Measurements from ENCODE around the gene PSMD11.

DNA sequence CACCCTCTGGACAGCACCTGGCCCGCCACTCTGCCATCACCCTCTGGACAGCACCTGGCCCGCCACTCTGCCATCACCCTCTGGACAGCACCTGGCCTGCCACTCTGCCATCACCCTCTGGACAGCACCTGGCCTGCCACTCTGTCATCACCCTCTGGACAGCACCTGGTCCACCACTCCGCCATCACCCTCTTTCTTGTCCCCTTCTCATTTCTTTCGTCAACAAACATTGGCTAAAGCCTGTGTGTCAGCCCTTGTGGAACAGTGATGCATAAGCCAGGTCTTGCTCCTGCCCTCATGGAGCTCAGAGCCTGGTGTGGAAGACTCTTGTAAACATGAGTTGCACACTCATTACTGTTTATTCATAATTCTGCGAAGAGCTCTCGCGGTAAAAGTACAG lies 73.7 kb downstream of the PSMD11 start:
- TF ChIP-seq, protein P1, sequence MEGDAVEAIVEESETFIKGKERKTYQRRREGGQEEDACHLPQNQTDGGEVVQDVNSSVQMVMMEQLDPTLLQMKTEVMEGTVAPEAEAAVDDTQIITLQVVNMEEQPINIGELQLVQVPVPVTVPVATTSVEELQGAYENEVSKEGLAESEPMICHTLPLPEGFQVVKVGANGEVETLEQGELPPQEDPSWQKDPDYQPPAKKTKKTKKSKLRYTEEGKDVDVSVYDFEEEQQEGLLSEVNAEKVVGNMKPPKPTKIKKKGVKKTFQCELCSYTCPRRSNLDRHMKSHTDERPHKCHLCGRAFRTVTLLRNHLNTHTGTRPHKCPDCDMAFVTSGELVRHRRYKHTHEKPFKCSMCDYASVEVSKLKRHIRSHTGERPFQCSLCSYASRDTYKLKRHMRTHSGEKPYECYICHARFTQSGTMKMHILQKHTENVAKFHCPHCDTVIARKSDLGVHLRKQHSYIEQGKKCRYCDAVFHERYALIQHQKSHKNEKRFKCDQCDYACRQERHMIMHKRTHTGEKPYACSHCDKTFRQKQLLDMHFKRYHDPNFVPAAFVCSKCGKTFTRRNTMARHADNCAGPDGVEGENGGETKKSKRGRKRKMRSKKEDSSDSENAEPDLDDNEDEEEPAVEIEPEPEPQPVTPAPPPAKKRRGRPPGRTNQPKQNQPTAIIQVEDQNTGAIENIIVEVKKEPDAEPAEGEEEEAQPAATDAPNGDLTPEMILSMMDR (conservative IDR thresholded peaks at IDR 0.05 in 1 of 2, IDR thresholded peaks at IDR 0.05 in 1 of 2; ENCODE audit: extremely low read depth in 1 of 2, insufficient read depth in 1 of 2, low read depth in 1 of 2, low read length in 2 of 2), result no peak
- TF ChIP-seq EZH2 (IDR thresholded peaks at IDR 0.05; ENCODE audit: borderline replicate concordance, low read length), result no peak
